NOMO-1 (cell line): Measurements from ENCODE around the gene TSPAN17.
A peak's percentile ranks its signal among the peaks of the same experiment; 100 is the strongest.

ENCODE experiments used
- DNase-seq, 2 experiments: peaks; one replicate each; lab custom pipeline; 2025; ENCODE audit not compliant: unreplicated experiment in 2 of 2; lab: John Stamatoyannopoulos, UW

TSPAN17 gene

GRCh38 chr5:176700239-176700847 is 53.1 kb downstream of the TSPAN17 start:
- peak in 1 of 2 experiments; percentile 8 for DNase-seq

GRCh38 chr5:176702671-176703641 is 55.7 kb downstream of the TSPAN17 start:
- no peak for DNase-seq

- no peak for DNase-seq
Observed at GRCh38 chr5:176703857-176704256, 56.6 kb downstream of the TSPAN17 start.

DNA sequence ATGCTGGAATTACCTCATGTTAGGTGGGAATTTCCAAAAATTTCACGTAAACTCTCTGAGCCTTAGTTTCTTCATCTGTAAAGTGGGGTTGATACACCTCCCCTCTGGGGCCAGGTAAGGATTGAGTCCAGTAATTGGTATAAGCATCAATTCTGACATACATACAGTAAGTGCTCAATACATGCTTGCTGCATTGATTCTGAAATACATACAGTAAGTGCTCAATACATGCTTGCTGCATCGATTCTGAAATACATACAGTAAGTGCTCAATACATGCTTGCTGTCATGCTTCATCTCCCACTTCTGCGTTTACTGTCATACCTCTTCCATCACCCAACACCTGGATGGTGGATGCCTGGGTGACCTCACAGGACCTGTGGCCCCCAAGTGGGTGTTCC is 57.1 kb downstream of the TSPAN17 start:
- no peak for DNase-seq

GRCh38 chr5:176704817-176705216 is 57.5 kb downstream of the TSPAN17 start:
- no peak for DNase-seq
